GM21367 (cell line): ENCODE results near the gene IVNS1ABP.
"Not testable (repeated sequence)": the region's sequence is repeated elsewhere in the genome, so short reads cannot be mapped to it uniquely, and the experiment has no call there.

Source experiments
- ATAC-seq: cut with Tn5 transposase; IDR thresholded peaks from one replicate; pipeline ENCODE4 v1.9.1; 2021; ENCODE audit not compliant: unreplicated experiment

The IVNS1ABP gene

GRCh38 chr1:185317034-185317885, at the start of gene IVNS1ABP:
TSS of gene IVNS1ABP (minus strand) at chr1:185317243. CDS start at chr1:185309493, 7,750 bp downstream.
- peak; percentile 77 for ATAC-seq

DNA sequence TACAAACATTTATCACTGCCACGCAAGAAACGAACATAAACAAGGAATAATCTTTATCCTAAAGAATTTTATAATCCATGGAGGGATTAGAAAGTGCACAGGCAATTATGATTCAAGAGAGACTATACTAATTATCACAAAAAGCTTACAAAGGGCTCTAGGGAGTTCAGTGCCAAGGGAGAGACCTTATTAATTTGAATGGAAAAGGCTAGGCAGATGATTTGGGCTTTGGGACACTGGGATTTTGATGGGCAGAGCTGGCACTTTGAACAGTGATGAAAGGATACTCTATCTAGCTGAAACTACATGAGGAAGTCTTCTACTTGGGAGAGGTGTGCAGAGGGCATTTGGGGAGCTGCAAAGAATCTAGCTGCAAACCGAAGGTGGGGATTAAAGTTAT, 48.9 kb upstream of the IVNS1ABP start:
- no peak for ATAC-seq

- ATAC-seq, result not testable (repeated sequence)
These were observed 47.5 kb upstream of the IVNS1ABP start for GRCh38 chr1:185364528-185364927.

- no peak for ATAC-seq
These were observed 46.2 kb upstream of the IVNS1ABP start for GRCh38 chr1:185363205-185363604.

GRCh38 chr1:185360714-185361113, 43.7 kb upstream of the IVNS1ABP start:
- no peak for ATAC-seq

DNA sequence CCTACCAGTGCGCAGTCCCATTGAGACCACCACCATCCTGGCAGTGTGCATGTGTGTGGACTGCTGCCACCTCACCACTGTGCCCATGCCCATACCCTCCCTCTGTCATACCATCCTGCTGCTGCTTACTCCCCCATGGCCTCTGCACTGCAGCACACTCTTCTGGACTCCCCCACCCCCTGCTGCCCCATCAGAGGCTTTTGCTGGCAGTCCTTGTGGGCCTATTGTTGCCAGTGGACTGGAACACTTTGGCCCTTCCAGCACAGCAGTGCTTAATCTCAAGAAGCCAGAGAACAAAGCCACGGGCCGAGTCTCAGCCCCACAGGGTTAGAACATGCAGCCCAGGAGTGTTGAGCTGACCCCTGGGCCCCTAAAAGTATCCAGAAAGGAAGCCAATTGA, 41.9 kb upstream of the IVNS1ABP start:
- no peak for ATAC-seq

GRCh38 chr1:185355947-185356346, 38.9 kb upstream of the IVNS1ABP start:
- ATAC-seq, result no peak

GRCh38 chr1:185353124-185353523, 36.1 kb upstream of the IVNS1ABP start:
- no peak for ATAC-seq

DNA sequence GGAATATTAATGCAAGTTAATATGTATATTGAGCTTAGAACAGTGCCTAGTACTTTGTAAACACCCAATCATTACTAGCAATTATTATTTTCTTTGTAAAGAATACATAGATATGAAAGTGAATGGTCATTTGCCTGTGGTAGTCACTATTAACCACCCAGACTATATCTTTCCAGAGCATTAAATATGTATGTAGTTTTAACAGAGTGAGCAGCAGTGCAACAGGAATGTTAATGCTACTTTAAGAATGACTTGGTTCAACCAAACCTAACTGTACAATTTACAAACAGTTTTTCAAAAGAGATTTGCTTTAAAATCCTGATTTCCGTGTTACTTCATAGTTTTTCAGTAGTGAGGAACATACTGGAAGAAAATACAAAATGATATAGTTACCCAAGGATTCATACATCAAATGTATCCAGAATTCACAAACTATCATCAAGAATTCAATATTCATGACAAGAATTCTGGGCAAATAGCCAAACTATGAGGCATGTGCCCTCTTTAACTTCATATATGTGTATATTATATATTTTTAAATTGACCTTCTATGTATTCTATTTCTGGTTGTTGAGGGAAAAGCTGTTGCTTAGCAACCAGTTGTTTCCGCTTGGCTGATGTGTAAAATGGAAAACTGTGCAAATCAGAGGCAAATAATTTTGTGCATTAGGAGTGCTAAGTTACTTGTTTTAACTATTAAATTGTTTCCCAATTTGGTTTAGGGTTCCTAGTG, 34.9 kb upstream of the IVNS1ABP start:
- ATAC-seq, result no peak

- ATAC-seq, result no peak
These were observed 33.0 kb upstream of the IVNS1ABP start for GRCh38 chr1:185350027-185350442.

GRCh38 chr1:185349556-185349955, 32.5 kb upstream of the IVNS1ABP start:
- no peak for ATAC-seq

DNA sequence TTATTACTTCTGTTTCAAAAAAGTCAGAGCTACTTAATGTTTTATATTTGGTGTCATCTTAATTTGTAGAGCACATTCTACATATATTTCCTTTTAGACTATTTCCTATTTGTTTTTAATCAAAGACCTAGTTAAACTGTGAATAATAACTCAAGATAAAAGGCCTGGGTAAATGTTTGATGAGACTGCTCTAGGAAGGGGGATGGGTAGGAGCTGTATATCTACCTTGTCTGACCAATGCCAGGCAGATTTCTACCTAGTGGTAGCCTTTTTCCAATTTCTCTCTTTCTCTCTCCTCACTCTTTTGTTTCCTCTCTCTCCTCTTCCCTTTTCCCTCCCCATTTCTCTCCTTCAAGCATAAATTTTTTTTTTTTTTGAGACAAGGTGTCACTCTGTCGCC, 31.9 kb upstream of the IVNS1ABP start:
- no peak for ATAC-seq

DNA sequence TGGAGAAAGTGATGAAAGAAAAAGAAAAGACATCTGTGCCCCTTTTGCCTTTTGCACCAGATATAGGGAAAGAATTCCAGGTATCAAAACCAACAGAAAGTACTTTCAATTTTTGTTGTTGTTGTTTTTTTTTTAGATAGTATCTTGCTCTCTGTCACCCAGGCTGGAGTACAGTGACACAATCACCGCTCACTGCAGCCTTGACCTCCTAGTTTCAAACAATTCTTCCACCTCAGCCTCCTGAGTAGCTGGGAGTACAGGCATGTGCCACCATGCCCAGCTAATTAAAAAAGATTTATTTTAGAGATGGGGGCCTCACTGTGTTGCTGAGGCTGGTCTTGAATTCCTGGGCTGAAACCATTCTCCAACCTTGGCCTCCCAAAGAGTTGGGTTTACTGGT, 31.3 kb upstream of the IVNS1ABP start:
- ATAC-seq, result no peak

DNA sequence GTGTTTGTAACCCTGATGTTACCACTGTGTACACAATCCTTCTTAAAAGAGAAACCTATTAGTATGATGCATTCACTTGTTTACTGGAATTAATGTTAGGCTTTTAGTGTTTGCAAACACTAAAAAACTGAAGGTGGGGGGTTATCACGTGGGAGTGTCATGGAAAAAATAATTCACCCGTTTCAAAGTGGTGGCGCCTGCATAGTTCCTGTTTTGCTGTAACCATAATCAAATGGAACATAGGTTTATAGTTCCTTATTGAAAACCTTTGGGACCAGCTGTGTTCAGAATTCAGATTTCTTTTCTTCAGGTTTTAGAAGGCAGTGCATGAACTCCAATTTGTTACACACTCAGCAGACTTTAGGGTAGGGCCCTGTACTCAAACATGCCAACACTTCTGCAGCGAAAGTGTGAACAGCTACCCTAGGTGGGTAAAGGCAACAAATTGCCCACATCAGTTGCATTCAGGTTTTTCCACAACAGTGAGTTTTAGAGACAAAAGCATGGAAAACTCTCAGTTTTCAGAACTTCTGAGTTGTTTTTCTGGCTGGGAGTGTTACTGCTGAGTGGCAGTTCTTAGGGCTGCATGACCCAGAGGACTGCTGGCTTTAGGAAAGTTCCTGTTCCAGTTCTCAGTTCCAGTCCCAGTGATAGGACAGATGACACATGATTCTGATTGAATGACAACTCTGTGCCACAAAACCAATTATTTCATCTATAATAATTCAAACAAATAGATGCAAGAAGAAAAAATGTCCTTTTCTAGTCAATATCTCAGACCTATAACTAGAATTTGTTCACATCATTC, 29.1 kb upstream of the IVNS1ABP start:
- no peak for ATAC-seq

DNA sequence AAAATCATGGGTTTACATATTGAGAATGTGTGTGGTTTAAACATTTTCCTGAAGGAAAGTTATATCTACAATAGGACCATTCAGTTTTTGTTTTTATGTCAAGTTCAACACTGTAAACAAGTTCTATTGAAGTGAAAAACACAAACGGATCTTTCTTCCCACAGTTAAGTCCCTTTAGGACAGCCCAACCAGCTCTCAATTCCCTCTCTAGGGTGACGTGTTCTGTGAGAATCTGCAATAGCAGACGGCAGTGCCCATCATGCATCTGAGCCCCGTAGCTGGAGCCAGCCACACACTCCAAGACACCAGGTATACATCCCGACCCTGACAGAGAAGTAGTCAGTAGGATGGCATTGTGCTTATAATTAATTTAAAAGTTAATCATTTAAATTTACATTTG, 26.3 kb upstream of the IVNS1ABP start:
- no peak for ATAC-seq

- no peak for ATAC-seq
These were observed 25.7 kb upstream of the IVNS1ABP start for GRCh38 chr1:185342672-185343259.

DNA sequence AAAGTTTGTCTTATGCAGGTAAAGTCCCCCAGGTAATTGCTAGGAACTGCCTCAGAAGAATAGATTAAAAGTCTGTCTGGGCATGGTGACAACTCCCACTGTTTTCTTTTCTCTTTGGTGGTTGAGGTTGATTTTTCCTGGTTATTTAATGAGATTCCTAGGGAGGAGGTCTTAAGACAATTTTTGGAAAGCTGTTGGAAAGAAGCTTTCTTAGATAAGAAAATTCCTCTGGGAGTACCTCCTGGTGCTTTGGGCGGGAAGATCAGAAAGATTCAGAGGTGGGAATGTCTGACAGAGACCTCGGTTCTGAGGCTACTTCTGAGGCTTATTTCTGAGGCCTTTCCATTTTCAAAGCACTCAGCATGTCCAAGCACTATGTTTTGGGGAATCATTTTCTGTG, 25.0 kb upstream of the IVNS1ABP start:
- ATAC-seq, result no peak

DNA sequence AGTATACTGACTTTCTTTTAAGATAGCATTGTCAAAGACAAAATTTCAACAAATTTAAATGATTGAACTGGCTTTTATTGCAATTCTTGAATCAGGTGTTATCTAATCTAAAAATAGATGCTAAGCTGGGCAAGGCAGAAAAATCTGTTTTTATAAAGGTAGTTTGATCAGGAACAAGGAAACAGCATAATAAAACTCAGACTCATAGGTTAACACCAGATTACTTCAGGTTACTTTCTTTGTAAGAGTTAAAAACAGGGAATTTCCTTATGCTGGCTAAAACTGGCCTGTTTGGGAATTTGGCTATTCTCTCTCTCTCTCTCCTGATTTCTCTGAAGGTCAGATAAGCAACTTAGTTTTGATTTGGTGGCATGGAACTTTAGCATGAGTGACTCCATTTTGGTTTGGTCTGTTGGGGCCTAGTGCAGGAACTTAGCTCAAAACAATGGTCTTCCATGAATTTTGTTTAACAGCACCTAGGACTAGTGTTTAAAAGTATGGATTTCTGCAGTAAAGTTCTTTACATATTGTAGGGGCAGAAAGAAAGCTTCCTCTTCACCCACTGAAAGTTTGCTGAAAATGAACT, 24.2 kb upstream of the IVNS1ABP start:
- no peak for ATAC-seq

GRCh38 chr1:185338719-185339622, 21.9 kb upstream of the IVNS1ABP start:
- ATAC-seq, result peak; percentile 95

DNA sequence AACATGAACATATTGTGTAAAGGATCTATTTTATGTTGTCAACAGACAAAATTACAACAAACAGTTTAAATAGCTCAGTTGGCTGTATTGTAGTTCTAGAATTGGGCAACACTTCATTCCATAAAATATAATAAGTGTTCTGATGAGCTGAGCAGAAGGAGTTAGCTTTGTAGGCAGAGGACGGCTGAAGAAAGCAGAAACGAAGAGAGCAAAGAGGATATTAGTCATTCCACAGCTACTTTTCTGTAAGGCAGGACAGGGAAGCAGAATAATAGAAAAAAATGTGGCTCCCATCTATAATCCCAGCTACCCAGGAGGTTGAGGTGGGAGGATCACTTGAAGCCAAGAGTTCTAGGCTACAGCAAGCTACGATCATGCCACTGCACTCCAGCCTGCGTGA, 20.2 kb upstream of the IVNS1ABP start:
- ATAC-seq, result no peak
